GM18526 (cell line): ENCODE results near the gene TIAM1.

ENCODE experiments used
- POLR2A ChIP-seq: IDR thresholded peaks from 3 replicates; pipeline ENCODE4 v1.6.1; 2011; ENCODE audit not compliant: insufficient read length; ENCODE audit errors: extremely low read depth

Gene TIAM1

DNA sequence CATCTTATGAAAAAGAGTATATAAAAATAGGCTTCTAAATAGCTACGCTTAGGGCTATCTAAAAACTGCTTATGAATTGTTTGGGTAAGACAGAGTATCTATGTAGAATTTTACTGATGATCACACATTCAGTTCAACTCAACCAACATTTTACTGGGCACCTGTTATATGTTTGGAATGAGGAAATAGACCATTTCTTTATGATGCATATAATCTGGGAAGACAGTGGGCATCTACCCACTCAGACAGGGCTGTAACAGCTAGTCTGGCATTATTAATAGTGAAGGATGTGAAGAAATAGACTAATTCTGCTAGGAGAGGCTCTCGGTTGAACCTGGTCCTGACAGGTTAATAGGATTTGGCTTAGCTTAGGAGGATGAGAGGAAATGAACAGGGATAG is 56.9 kb downstream of the TIAM1 start:
- no peak for TF ChIP-seq POLR2A

DNA sequence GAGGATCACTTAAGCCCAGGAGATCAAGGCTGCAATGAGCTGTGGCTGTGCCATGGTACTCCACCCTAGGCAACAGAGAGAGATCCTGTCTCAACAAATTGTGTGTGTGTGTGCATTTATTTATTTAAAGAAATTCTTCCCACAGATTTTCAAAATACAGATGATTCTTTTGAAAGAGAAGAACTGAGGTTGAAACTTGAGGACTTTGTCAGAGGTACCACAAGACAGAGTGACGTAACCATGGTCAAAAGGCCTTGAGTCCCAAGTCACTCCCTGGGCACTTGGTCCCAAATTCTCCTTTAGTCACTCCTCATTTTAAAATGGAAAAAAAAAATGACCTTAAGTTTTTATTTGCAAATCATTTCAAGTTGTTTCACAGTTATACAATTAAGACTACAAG is 57.4 kb downstream of the TIAM1 start:
- TF ChIP-seq POLR2A, result no peak

DNA sequence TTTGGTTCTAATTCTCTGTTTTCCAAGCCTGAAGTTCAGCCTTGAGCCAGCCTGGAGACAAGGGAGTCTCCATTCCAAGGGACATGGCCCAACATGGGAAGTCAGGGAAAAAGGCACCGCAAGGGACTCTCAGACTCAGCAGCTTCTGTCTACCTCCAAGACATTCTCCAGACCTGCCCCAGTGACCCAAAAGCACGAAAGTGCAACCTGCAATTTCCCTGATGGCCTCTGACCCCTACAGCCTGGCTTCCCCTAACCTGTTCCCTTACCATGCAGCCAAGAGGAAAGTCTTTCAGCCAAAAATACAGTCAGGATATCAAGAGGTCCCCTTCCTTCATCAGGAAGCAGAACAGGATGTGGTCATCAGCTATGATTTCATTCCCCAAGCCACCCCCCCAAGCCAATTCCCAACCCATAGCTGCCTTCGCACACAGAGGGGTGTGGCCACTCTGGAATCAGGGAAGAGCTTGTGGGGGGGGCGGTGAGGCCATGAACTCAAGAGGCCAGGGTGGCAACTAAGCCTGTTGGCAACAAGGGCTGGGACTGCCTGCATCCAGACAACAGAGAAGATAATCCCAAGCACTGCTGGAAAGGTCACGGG is 59.2 kb downstream of the TIAM1 start:
- no peak for TF ChIP-seq POLR2A

DNA sequence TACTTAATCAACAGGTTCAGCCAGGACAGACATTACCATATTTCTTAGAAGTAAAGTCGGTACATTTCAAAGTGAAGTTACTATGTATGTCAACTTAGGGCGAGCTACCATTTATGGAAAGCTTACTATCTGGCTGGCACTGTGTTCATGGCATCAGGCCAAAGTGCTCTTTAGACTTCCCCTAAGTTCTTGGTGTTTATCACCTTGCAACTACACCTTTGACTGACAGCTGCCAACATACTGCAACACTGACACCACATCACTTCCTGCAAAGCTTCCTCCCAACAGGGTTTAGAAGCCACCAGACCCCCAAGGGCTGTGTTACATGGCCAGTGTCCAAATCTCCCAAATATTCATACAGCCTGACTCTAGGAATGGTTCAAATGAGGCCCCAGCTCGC is 61.0 kb downstream of the TIAM1 start:
- TF ChIP-seq POLR2A, result no peak

DNA sequence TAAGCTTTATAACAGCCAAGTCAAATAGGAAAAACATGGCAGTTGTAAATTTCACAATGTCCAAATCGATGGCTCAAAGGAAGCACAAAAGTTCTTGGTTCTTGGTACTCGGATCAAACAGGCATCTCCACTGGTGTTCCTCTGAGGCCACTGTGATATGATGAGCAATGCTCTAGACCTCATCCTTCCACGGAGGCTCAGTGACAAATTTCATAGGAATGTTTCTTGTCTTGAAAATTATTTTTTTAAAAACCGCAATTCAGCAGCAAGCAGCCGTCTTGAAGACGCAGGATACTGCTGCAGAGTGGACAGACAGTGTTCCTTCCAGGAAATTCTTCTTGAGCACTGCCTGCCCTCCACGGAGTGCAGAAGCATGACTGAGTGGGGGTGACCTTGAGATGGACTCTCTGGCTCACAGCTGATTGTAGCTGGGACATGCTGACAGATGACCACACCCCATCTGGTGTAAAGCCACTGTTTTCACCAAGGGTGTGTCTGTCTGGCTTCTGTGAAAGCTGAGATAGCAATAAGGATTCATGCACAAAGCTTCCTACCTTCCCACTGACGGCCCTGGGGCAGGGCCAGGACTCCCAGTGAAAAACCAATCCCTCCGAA is 61.9 kb downstream of the TIAM1 start:
- TF ChIP-seq POLR2A, result no peak

DNA sequence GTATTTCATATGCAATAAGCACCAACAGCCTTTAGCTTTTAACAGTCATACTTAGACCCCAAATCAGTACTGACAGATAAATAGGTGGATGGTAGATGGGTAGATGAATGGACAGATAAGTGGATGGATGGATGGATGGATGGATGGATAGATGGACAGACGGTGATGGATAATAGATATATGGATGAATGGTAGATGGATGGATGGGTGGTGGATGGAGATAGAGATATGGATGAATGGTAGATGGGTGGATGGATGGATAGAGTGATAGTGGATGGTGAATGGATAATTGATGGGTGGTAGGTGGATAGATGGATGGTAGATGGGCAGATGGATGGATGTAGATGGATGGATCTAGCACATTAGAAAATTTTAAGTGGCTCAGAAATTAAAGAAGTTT is 62.5 kb downstream of the TIAM1 start:
- no peak for TF ChIP-seq POLR2A

DNA sequence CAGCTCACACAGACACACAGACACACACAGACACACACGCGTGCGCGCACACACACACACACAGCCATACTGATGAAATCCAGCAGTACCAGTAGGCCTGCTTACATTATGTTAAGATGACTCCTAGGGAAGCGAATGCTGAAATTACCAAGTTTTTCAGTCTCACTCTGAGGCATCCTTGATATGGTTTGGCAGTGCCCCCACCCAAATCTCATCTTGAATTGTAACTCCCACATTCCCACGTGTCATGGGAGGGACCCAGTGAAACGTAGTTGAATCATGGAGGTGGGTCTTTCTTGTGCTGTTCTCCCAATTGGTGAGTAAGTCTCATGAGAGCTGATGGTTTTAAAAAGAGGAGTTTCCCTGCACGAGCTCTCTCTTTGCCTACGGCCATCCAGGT is 64.1 kb downstream of the TIAM1 start:
- no peak for TF ChIP-seq POLR2A

DNA sequence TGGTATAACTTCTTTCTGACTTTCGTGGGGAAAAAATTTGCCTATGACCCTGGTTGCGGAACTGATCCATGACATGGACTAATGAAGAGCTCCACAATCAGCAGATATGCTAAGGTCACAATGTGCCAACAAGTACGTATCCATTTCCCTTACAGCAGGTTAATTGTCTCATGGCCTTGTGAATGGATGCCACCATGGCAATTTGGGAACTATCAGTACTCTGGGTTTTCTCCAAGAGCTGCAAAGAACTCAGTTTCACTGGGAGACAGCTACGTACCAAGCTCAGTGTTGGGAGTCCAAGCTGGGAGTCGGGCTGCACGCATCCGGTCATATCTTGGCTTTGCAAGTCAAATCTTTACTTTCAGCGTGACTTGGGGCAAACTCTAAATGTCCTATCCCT is 64.8 kb downstream of the TIAM1 start:
- no peak for TF ChIP-seq POLR2A

DNA sequence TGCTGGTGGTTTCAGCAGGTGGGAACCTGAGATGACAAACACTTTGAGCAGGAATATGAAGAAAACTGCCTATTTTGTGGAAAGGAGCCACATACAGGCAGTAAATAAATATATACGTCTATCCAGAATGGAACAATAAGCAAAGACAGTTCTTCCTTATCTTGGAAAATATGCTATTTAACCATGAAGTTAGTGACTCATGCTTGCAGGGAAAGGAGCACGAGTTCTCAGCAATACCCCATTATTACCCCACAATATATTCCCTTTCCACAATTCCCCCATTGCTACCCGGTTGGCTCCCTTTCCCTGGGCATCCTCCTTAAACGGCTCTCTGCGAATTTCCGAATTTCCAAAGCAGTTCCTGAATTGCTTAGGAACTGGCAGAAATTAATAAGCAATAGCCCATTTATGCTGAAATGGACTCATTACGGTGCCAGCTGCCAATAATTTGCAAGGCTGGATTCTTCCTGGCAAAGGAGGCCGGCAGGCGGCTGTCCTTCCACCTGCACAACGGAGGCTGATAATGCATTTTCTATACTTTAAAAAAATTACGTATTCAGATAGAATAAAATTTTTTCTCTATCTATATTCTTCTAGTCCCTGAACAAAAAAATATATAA is 65.4 kb downstream of the TIAM1 start:
- TF ChIP-seq POLR2A, result no peak

DNA sequence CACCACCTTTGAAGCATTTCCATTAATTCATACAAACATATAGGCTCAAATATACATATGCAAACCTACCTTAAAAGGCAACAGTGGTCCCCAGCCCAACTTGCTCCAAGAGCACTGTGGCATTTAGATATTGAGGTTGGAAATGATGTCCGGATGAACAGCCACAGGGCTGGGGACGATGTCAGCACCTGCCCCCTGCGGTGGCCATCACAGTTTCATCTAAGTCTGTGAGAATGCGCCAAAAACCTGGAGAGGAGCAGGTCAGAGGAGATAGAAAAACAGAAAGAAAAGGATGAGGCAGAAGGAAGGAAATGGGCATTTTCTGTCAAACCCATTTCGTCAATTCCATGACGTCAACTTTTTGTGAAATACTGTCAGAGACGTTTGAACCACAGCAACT is 67.4 kb downstream of the TIAM1 start:
- no peak for TF ChIP-seq POLR2A

DNA sequence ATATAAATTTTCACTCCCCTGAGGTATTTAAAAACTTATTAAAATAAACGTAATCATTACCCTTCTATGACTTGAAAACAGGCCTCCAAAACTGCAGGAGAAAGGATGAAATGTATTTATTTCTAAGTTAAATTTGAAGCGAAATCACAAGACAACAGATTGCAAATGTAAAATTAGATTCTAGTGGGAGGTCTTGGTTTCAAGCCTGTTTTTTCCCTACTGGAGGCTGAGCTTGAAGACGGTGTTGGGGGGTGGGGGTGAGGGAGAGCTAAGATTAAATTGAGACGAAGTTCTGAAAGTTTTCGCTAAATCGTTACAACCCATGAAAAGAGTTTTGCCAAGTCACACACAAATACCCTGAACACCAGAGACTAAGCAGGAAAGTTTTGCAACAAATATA is 68.2 kb downstream of the TIAM1 start:
- TF ChIP-seq POLR2A, result no peak

DNA sequence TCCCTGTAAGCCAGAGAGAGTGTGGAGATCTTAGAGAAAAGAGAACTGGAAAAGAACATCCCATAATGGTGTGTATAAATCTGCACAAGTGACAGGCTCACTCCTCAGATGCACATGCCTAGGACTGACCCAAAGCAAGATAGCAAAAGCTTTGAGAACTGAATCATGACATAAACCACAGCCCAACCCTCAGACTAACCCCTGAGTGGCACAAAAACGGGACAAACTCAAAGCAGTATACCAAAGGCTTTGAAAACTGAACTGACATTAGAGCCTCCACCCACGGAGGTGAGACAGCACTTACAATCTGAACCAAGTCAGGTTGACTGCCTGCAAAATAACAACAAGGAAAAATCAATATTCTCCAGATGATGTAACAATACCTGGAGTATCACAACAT is 70.8 kb downstream of the TIAM1 start:
- TF ChIP-seq POLR2A, result no peak

DNA sequence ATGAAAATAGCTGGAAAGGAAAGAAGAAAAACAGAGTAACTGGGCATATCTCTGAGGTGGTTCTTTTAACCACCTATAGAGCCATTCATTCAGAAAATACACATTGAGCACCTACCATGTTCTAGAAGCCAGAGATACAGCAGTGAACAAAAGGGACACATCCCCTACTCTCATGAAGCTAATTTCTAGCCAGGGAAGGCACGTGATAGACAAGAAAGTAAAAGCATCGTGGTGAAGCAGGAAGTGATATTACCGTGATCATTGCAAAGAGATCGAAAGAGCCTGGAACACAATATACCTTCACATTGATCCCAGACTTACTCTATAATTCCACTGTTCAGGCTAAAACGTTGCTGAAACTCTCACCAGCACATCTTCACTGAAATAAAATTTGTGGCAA is 76.0 kb downstream of the TIAM1 start:
- TF ChIP-seq POLR2A, result no peak

DNA sequence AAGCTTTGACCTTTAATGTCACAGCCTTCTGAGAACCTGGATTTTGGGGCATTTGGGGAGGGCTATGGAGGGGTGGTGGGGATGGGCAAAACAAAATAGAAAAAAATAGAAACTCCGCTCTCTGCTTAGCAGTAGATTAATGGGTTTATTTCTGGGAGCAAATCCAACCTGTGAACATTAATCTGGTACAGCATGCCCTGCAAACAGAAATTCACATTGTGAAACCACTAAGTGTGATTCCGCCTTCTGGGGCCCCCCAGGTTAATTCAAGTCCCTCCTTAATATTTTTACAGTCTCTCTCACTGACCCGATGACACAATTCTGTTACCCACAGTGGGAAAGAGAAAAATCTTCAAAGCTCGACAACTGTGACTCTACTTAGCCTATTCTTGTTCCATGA is 76.4 kb downstream of the TIAM1 start:
- no peak for TF ChIP-seq POLR2A

DNA sequence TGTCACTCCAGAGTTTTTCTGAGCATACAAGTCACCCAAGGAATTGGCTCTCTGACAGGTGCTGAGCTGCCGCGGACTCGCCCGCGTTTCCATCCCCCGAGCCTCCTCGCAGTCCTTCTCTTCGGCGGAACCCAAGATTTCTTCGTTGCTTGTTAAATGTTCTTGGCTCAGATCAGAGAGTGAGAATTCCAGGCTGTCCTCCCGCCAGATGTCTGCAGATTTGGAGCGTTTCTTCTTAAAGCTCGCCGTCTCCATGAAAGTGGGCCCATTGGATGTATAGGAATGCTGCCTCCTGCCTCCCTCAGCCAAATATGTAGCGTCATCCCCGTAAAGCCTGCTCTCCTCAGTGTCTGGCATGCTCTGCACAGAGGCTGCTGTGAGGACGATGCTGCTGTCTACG is 77.8 kb downstream of the TIAM1 start:
- no peak for TF ChIP-seq POLR2A

DNA sequence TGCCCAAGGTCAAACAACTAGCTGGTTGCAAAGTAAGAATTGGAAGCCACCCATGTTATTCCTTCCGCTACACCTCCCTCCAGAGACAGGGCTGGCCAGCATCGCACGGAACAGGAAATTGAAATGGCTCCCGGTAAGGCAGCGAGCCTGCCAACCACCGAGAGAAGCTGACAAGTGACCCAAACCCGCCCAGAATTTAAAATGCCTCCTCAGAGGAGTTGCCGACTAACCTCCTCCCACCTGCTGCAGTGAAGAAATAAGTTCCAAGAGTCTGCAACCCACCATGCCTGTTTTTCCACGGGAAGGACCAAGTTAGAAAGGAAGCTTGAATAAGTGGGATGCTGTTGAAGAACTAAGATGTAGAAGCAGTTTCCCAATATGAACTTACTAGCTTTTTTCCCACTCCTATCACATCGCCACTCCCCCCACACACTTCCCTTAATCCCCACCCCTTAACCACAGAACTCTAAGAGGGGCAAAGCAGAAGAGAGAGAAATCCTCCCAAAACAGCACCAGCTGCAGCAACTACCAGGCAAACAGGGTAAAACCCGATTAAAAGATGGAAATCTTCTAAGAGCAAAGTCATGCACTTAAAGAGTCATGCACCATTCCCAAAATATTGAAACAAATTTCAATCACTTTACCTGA is 78.6 kb downstream of the TIAM1 start:
- TF ChIP-seq POLR2A, result no peak

DNA sequence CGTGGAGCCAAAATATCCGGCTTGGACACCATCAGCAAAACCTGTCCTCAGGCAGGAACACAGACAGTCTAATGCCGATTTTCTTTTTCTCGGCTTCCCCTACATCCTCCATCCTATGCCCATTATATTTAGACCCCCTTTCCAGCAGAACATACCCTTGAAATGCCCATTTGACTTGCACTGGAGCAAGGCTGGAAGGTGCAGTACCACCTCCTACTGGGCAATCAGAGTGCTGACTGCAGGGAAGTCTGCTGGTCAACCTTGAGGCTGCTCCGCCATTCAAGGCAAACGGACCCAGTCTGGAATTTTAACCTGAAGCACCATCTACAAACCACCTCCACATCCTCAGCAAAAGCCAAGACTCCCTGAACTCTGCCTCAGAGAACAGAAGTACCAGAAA is 79.5 kb downstream of the TIAM1 start:
- no peak for TF ChIP-seq POLR2A

DNA sequence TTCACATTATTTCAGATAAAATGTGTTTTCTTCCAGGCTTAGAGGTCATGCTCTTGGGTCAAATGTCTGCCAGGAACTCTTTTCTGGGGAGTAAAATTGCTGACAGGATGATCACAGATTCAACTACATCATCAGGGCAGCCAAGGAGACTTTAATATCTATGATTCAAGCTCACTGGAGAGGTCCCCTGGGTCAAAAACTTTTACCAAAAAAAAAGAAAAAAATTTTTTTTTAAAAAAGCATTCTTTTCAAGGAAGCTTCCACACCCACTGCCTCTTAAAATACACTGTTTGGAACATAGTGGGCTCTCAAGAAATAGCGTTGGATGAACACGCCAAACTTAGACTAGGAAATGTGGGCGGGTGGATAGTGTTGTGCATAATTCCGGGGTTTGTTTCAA is 81.3 kb downstream of the TIAM1 start:
- no peak for TF ChIP-seq POLR2A
